Esophagus muscularis mucosa (tissue), 4 donors: ENCODE data around the gene DBX2. TPM values are rescaled to one million over a fixed set of nuclear protein-coding genes. Genes with fewer than 3 reads are reported as not detected.

Source experiments
- DNase-seq: peaks from one replicate; pipeline ENCODE4 v3.0.0-alpha.2; 2017; ENCODE audit errors: extremely low spot score
- H3K27ac ChIP-seq, 4 donors: fragments of 200-600 bp; sonication (generic); replicated peaks in 1 of 4; 1 replicate in 3 of 4; 2 replicates in 1 of 4; pipeline ENCODE4 v1.5.1; 2016 to 2019; ENCODE audit warnings: mild to moderate bottlenecking in 1 of 4
- H3K27me3 ChIP-seq, 4 donors: fragments of 200-600 bp; sonication (generic); one replicate each; pipeline versions ENCODE4 v1.5.1 to v1.6.0; 2016 to 2019
- H3K36me3 ChIP-seq, 4 donors: fragments of 200-600 bp; sonication (generic); one replicate each; pipeline ENCODE4 v1.5.1; 2016 to 2019
- H3K4me1 ChIP-seq, 4 donors: fragments of 200-600 bp; sonication (generic); one replicate each; pipeline ENCODE4 v1.5.1; 2016 to 2019
- H3K4me3 ChIP-seq, 4 donors: fragments of 200-600 bp; sonication (generic); 1 replicate in 2 of 4; 2 replicates in 2 of 4; pipeline ENCODE4 v1.5.1; 2016 to 2019; ENCODE audit warnings: mild to moderate bottlenecking in 4 of 4, moderate library complexity in 1 of 4
- H3K9me3 ChIP-seq, 4 donors: fragments of 200-600 bp; sonication (generic); 1 replicate in 3 of 4; 2 replicates in 1 of 4; pipeline ENCODE4 v1.5.1; 2016 to 2019
- CTCF ChIP-seq, 3 experiments: fragments of 200-600 bp in 2 of 3; fragments of 450-650 bp in 1 of 3; sonication (generic) in 2 of 3; IDR thresholded peaks; one replicate each; pipeline ENCODE4 v1.5.1; 2017 to 2019; ENCODE audit warnings: antibody characterized with exemption in 3 of 3, mild to moderate bottlenecking in 2 of 3, moderate library complexity in 1 of 3
- EP300 ChIP-seq: sonication (generic); formaldehyde crosslinking; IDR thresholded peaks from one replicate; pipeline ENCODE4 v1.6.1; 2017; ENCODE audit warnings: antibody characterized with exemption
- POLR2A ChIP-seq: fragments of 450-650 bp; IDR thresholded peaks from one replicate; pipeline ENCODE4 v1.6.1; 2017; ENCODE audit warnings: antibody characterized with exemption, moderate library complexity, mild to moderate bottlenecking, low read depth
- POLR2AphosphoS5 ChIP-seq, 2 donors: sonication (generic); formaldehyde crosslinking; IDR thresholded peaks; one replicate each; pipeline ENCODE4 v1.6.1; 2017; ENCODE audit warnings: antibody characterized with exemption in 2 of 2
- WGBS: methylation state at CpG from one replicate; pipeline ENCODE4 v1.1.5; 2018; 5-methylcytosine and 5-hydroxymethylcytosine counted together
- intact Hi-C: fragments of 100-400 bp; cut with DNase I; formaldehyde crosslinking; loops from one replicate; pipeline ENCODE4 v1.15.1; 2023
- total RNA-seq, 4 donors: library from RNA; depleted of rRNA; stranded (reverse); fragments of >200 nt; gene quantifications; one replicate each; pipeline versions ENCODE4 v1.1.0 to v1.2.1, GENCODE V29; 2016

DBX2 gene
- total RNA-seq, 4 donors from 2014 or later = not detected

DNA sequence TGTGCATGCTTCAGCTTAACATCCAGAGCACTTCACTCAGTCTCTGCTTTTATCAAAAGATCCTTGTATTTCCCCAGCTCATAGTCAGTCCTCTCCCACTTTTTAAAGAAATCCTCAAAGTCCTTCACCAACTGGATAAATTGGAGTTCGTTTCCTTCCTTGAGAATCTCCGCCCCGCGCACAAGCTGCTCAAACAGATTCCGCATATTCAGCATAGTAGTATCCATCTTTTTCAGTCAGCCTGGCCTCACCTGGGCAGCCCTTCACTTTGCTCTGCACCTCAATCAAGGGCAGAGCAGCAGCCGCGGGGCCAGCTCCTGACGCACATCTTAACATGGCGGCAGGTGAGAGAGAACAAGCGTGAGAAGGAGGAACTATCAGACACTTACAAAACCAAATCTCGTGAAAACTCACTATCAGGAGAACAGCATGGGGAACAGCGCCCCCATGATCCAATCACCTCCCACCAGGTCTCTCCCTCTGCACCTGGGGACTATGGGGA is 14.3 kb upstream of the DBX2 start:
- intact Hi-C loops = no loop called here
- 89% methylated on average over 12 of the region's 12 CpGs for WGBS

GRCh38 chr12:45060976-45061375 is 10.1 kb upstream of the DBX2 start:
- Histone ChIP-seq H3K36me3 (no peaks in the 10 kb centered on the region), H3K27ac (no peak overlapping the region), H3K9me3 (no peaks in the 10 kb centered on the region), H3K27me3 (no peaks in the 10 kb centered on the region), H3K4me1 (no peaks in the 10 kb centered on the region), H3K4me3 (no peak overlapping the region)
- DNase-seq = no peak
- intact Hi-C loops = no loop called here
- TF ChIP-seq POLR2A (no peak), EP300 (no peak), POLR2AphosphoS5 (IDR thresholded peaks at IDR 0.05) (no peak), CTCF (IDR thresholded peaks at IDR 0.05) (no peak)

More for the DNA sequence above, 14.3 kb upstream of the DBX2 start:
- TF ChIP-seq CTCF (IDR thresholded peaks at IDR 0.05) = no peak
- TF ChIP-seq POLR2A = no peak
- no peak for TF ChIP-seq POLR2AphosphoS5 (IDR thresholded peaks at IDR 0.05)
- no peak for TF ChIP-seq EP300
- H3K27ac ChIP-seq = no peak overlapping the region
- no peak for DNase-seq
- no peaks in the 10 kb centered on the region for H3K9me3 ChIP-seq
- no peak overlapping the region for H3K4me3 ChIP-seq
- no peaks in the 10 kb centered on the region for H3K27me3 ChIP-seq
- H3K4me1 ChIP-seq = no peaks in the 10 kb centered on the region
- H3K36me3 ChIP-seq = no peaks in the 10 kb centered on the region

DNA sequence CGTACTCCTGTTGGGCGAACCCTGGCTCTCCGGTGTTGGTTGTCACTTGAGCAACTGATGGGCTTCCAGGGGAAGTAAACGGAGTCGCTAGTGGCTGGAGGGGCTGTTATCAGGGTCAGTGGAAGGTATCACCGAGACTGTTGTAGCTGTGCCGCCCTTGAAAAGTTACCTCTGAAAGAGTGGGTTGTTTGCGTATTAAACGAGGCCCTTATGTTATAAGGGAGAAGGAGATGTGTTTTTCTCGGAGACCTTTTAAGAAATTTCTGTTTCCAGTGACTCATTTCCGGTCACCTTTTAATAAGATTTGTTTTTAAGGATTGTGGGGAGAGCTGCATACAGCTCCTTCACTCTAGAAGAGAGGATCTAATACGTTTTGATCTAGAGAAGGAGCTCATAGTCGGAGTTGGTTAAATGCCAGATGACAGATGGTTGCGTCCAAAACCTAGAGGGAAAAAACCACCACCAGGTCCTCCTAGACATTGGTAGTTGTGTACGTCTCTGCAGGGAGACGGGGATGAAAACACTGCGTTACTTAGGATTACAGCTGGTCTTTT is 750 bp upstream of the DBX2 start:
- peaks cover 0 to 47% (median 6%) of the 10 kb centered on the region in 4 donors for H3K27me3 ChIP-seq
- H3K9me3 ChIP-seq = no peaks in the 10 kb centered on the region
- H3K4me1 ChIP-seq = peaks cover 0 to 17% (median 16%) of the 10 kb centered on the region in 4 donors
- WGBS = 20% methylated on average over 14 of the region's 17 CpGs
- no peak for DNase-seq
- H3K4me3 ChIP-seq = peak overlapping the region; percentile 22 to 49 (median 36)
- no peaks in the 10 kb centered on the region for H3K36me3 ChIP-seq
- no peak for TF ChIP-seq POLR2AphosphoS5 (IDR thresholded peaks at IDR 0.05)
- no peak for TF ChIP-seq EP300
- no peak for TF ChIP-seq CTCF (IDR thresholded peaks at IDR 0.05)
- TF ChIP-seq POLR2A = no peak
- H3K27ac ChIP-seq = no peak overlapping the region
- intact Hi-C loops = no loop called here

DNA sequence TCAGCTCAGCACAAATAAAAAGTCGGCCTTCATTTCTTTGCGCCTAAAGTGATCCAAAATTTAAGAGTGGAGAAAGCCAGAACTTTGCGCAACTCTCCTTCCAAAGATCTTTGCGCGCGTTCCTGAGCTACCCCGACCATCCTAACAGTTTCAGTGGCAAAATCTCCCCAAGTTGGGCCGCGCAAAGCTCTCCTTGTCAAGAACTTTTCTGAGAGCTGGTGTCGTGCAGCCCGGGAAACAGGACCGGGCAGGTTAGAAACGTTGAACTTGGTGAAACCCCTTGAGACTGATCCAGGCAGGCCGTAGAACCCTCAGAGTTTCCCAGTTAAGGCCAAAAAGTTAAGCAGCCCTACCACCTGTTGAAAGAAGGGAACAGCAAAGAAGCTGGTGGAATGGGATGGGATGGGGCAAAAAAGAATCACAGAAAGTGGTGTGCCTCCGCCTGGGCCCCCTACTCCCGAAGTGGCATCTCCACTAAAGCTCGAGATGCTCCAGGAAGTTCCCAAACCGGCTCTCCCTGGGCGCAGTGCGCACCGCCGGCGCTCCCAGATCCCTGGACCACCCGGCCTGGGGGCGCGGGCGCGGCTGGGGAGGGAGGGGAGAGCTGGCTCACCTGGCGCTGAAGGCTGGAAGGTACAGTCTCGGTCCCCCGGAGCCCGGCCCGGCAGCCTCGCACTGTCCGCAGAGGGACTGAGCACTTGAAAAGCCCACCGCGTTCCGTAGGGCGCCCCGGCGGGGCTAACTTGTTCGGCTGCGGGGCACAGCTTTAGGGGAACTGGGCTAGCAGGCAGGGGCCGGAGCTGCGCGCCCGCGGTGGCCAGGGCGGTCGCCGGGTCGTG is 768 bp downstream of the DBX2 start:
- 30% methylated on average over 17 of the region's 52 CpGs for whole genome bisulfite sequencing
- no peak for TF ChIP-seq POLR2AphosphoS5 (IDR thresholded peaks at IDR 0.05)
- TF ChIP-seq EP300 = no peak
- no peak for TF ChIP-seq POLR2A
- TF ChIP-seq CTCF (IDR thresholded peaks at IDR 0.05) = no peak
- peaks cover 0 to 47% (median 6%) of the 10 kb centered on the region in 4 donors for H3K27me3 ChIP-seq
- H3K4me1 ChIP-seq = peaks cover 0 to 17% (median 16%) of the 10 kb centered on the region in 4 donors
- DNase-seq = no peak
- H3K4me3 ChIP-seq = peak overlapping the region; percentile 22 to 49 (median 36)
- H3K9me3 ChIP-seq = no peaks in the 10 kb centered on the region
- intact Hi-C loops = no loop called here
- H3K36me3 ChIP-seq = no peaks in the 10 kb centered on the region
- no peak overlapping the region for H3K27ac ChIP-seq
